Tibial nerve (tissue), 4 donors: ENCODE data around the gene RRM1.

Source experiments
- CTCF ChIP-seq, 5 experiments: fragments of 200-600 bp in 3 of 5; fragments of 450-650 bp in 2 of 5; sonication (generic) in 3 of 5; IDR thresholded peaks; one replicate each; pipeline ENCODE4 v1.5.1; 2016 to 2019; ENCODE audit warnings: antibody characterized with exemption in 5 of 5, mild to moderate bottlenecking in 3 of 5, moderate library complexity in 2 of 5
- EP300 ChIP-seq, 2 donors: sonication (generic); formaldehyde crosslinking; IDR thresholded peaks; one replicate each; pipeline ENCODE4 v1.6.1; 2017; ENCODE audit warnings: antibody characterized with exemption in 2 of 2, mild to moderate bottlenecking in 1 of 2
- POLR2A ChIP-seq, 2 donors: fragments of 450-650 bp; IDR thresholded peaks; one replicate each; pipeline ENCODE4 v1.6.1; 2017; ENCODE audit warnings: antibody characterized with exemption in 2 of 2, mild to moderate bottlenecking in 2 of 2, moderate library complexity in 2 of 2

GRCh38 chr11:4185561-4185960 is 91.0 kb downstream of the RRM1 start:
- no peak for TF ChIP-seq EP300 (IDR thresholded peaks at IDR 0.05)
- TF ChIP-seq CTCF (IDR thresholded peaks at IDR 0.05): no peak
- no peak for TF ChIP-seq POLR2A (IDR thresholded peaks at IDR 0.05)
